Kidney epithelial cell (primary cell): ENCODE measurements around the gene SH3RF3. TPM values are rescaled to one million over a fixed set of nuclear protein-coding genes. Genes with fewer than 3 reads are reported as not detected.

Source experiments
- DNase-seq: peaks from one replicate; pipeline ENCODE4 v3.0.0-alpha.2; 2010; ENCODE audit warnings: low read depth
- H3K27me3 ChIP-seq: 2 replicates; pipeline ENCODE4 v1.6.0; 2011; ENCODE audit warnings: low read length; ENCODE audit not compliant: control insufficient read depth, insufficient read depth
- H3K36me3 ChIP-seq: 2 replicates; pipeline ENCODE4 v1.5.1; 2011; ENCODE audit warnings: low read length; ENCODE audit not compliant: control insufficient read depth, insufficient read depth
- H3K4me3 ChIP-seq: 2 replicates; pipeline ENCODE4 v1.5.1; 2011; ENCODE audit warnings: low read depth, mild to moderate bottlenecking, control low read depth, low read length
- CTCF ChIP-seq: IDR thresholded peaks from 2 replicates; pipeline ENCODE4 v1.5.1; 2011; ENCODE audit warnings: mild to moderate bottlenecking, moderate library complexity, low read length, control low read depth, inconsistent platforms; ENCODE audit not compliant: insufficient read depth, poor library complexity, severe bottlenecking
- total RNA-seq: library from RNA; depleted of rRNA; stranded (reverse); fragments of >200 nt; gene quantifications from 2 replicates; pipeline ENCODE4 v1.2.3, GENCODE V29; 2015

SH3RF3 gene
- total RNA-seq, 1 donor from 2014 or later, result 9.6 TPM

- Histone ChIP-seq H3K36me3 (no peaks in the 10 kb centered on the region), H3K27me3 (peaks cover 7% of the 10 kb centered on the region), H3K4me3 (no peak overlapping the region)
- no peak for DNase-seq
- TF ChIP-seq CTCF, result no peak
These were observed 399.1 kb downstream of the SH3RF3 start for GRCh38 chr2:109527846-109528705.

- Histone ChIP-seq H3K27me3 (peaks cover 2% of the 10 kb centered on the region), H3K4me3 (no peak overlapping the region), H3K36me3 (no peaks in the 10 kb centered on the region)
- DNase-seq, result no peak
- TF ChIP-seq CTCF, result no peak
These were observed 400.0 kb downstream of the SH3RF3 start for GRCh38 chr2:109528811-109529501.

GRCh38 chr2:109529532-109530449 lies 400.8 kb downstream of the SH3RF3 start:
- no peak for TF ChIP-seq CTCF

GRCh38 chr2:109530712-109531111 lies 401.7 kb downstream of the SH3RF3 start:
- DNase-seq, result no peak
- no peak for TF ChIP-seq CTCF
- Histone ChIP-seq H3K4me3 (no peak overlapping the region), H3K27me3 (peaks cover 2% of the 10 kb centered on the region), H3K36me3 (no peaks in the 10 kb centered on the region)

More at GRCh38 chr2:109529532-109530449, 400.8 kb downstream of the SH3RF3 start:
- Histone ChIP-seq H3K36me3 (no peaks in the 10 kb centered on the region), H3K27me3 (peaks cover 2% of the 10 kb centered on the region), H3K4me3 (no peak overlapping the region)
- no peak for DNase-seq

GRCh38 chr2:109531221-109531620 lies 402.2 kb downstream of the SH3RF3 start:
- no peak for DNase-seq
- Histone ChIP-seq H3K4me3 (no peak overlapping the region), H3K36me3 (no peaks in the 10 kb centered on the region), H3K27me3 (peaks cover 2% of the 10 kb centered on the region)
- no peak for TF ChIP-seq CTCF
